Stomach (tissue), 9 donors: Measurements from ENCODE around the gene TMEM229B. TPM values are rescaled to one million over a fixed set of nuclear protein-coding genes. Genes with fewer than 3 reads are reported as not detected.

Source experiments
- DNase-seq, 2 donors: peaks; one replicate each; pipeline versions ENCODE4 v3.0.0 to v3.0.0-alpha.2; 2013 to 2019
- H3K27ac ChIP-seq, 5 donors: fragments of 200-600 bp in 4 of 5; sonication (generic) in 4 of 5; one replicate each; pipeline ENCODE4 v1.5.1; 2013 to 2019; ENCODE audit warnings: mild to moderate bottlenecking in 1 of 5, moderate library complexity in 1 of 5
- H3K27me3 ChIP-seq, 3 donors: fragments of 200-600 bp; sonication (generic); one replicate each; pipeline ENCODE4 v1.5.1; 2017 to 2019; ENCODE audit warnings: mixed run types in 1 of 3
- H3K36me3 ChIP-seq, 4 donors: fragments of 200-600 bp; sonication (generic); 1 replicate in 3 of 4; 2 replicates in 1 of 4; pipeline ENCODE4 v1.5.1; 2016 to 2019
- H3K4me1 ChIP-seq, 4 donors: fragments of 200-600 bp; sonication (generic); one replicate each; pipeline ENCODE4 v1.5.1; 2016 to 2019
- H3K4me3 ChIP-seq, 4 donors: fragments of 200-600 bp; sonication (generic) in 3 of 4; one replicate each; pipeline ENCODE4 v1.5.1; 2016 to 2019; ENCODE audit warnings: mild to moderate bottlenecking in 1 of 4
- H3K9me3 ChIP-seq, 4 donors: fragments of 200-600 bp; sonication (generic); one replicate each; pipeline ENCODE4 v1.5.1; 2016 to 2019
- CTCF ChIP-seq, 7 experiments: fragments of 450-650 bp in 4 of 7; fragments of 200-600 bp in 3 of 7; sonication (generic) in 3 of 7; IDR thresholded peaks; one replicate each; pipeline ENCODE4 v1.5.1; 2016 to 2019; ENCODE audit warnings: antibody characterized with exemption in 7 of 7, control low read depth in 2 of 7, mild to moderate bottlenecking in 1 of 7
- EP300 ChIP-seq: sonication (generic); formaldehyde crosslinking; IDR thresholded peaks from one replicate; pipeline ENCODE4 v1.6.1; 2017; ENCODE audit warnings: antibody characterized with exemption
- POLR2A ChIP-seq, 4 donors: fragments of 450-650 bp; IDR thresholded peaks; one replicate each; pipeline ENCODE4 v1.6.1; 2016; ENCODE audit warnings: antibody characterized with exemption in 4 of 4, control low read depth in 2 of 4, mild to moderate bottlenecking in 1 of 4, moderate library complexity in 1 of 4
- POLR2AphosphoS5 ChIP-seq, 3 donors: sonication (generic); formaldehyde crosslinking; IDR thresholded peaks; one replicate each; pipeline ENCODE4 v1.6.1; 2016; ENCODE audit warnings: antibody characterized with exemption in 3 of 3
- WGBS, 5 donors: extraction: QIAGEN DNeasy Blood & Tissue Kit in 3 of 5; methylation state at CpG; one replicate each; pipeline versions ENCODE4 v1.1.5 to v1.1.7; 2013 to 2018; 5-methylcytosine and 5-hydroxymethylcytosine counted together
- intact Hi-C: fragments of 100-400 bp; cut with DNase I; formaldehyde crosslinking; loops from one replicate; pipeline ENCODE4 v1.15.1; 2023; ENCODE audit warnings: low total_unique reads
- polyA plus RNA-seq, 3 donors: library from polyadenylated mRNA; stranded (reverse); fragments of 200-250 nt; gene quantifications; one replicate each; pipeline ENCODE4 v1.2.3, GENCODE V29; 2013
- total RNA-seq, 5 donors: library from RNA; depleted of rRNA; stranded (reverse); fragments of >200 nt; gene quantifications; one replicate each; pipeline versions ENCODE4 v1.1.0 to v1.2.3, GENCODE V29; 2014 to 2016
- donor health status: healthy with polysubstance abuse.
- donor health status: Bipolar disorder and iron deficiency.
- donor health status: healthy.

Gene TMEM229B
- total and polyA plus RNA-seq, 8 donors: 0.14 to 15.6 (median 1.4) TPM; not detected in 1

- Histone ChIP-seq H3K27ac (no peak overlapping the region), H3K27me3 (no peaks in the 10 kb centered on the region), H3K36me3 (peaks cover 0 to 4% (median 0%) of the 10 kb centered on the region in 4 donors), H3K4me1 (no peaks in the 10 kb centered on the region), H3K4me3 (no peak overlapping the region), H3K9me3 (no peaks in the 10 kb centered on the region)
- DNase-seq: no peak
- WGBS, 5 donors: 74 to 87% (median 86%) methylated on average over 2 of the region's 2 CpGs
- intact Hi-C loops: no loop called here
- TF ChIP-seq CTCF (IDR thresholded peaks at IDR 0.05) (no peak), POLR2AphosphoS5 (IDR thresholded peaks at IDR 0.05) (no peak), EP300 (no peak), POLR2A (IDR thresholded peaks at IDR 0.05) (no peak)
Observed at GRCh38 chr14:67478800-67479084, 9.8 kb downstream of the TMEM229B start.

- H3K4me3 ChIP-seq: no peak overlapping the region
- no peak for DNase-seq
- 85 to 91% (median 87%) methylated on average over 11 of the region's 11 CpGs for WGBS, 5 donors
- no peak overlapping the region for H3K27ac ChIP-seq
- no peaks in the 10 kb centered on the region for H3K9me3 ChIP-seq
- intact Hi-C loops: no loop called here
- no peaks in the 10 kb centered on the region for H3K4me1 ChIP-seq
- TF ChIP-seq POLR2A (IDR thresholded peaks at IDR 0.05): no peak
- TF ChIP-seq CTCF (IDR thresholded peaks at IDR 0.05): no peak
- no peak for TF ChIP-seq EP300
- no peak for TF ChIP-seq POLR2AphosphoS5 (IDR thresholded peaks at IDR 0.05)
- H3K36me3 ChIP-seq: peaks cover 0 to 10% (median 1%) of the 10 kb centered on the region in 4 donors
- no peaks in the 10 kb centered on the region for H3K27me3 ChIP-seq
Observed at GRCh38 chr14:67477926-67478799, 10.4 kb downstream of the TMEM229B start.

GRCh38 chr14:67474366-67474765, 14.2 kb downstream of the TMEM229B start:
- WGBS, 5 donors: 89 to 100% (median 95%) methylated on average over 1 of the region's 1 CpG
- H3K4me1 ChIP-seq: no peaks in the 10 kb centered on the region
- intact Hi-C loops: no loop called here
- H3K27me3 ChIP-seq: no peaks in the 10 kb centered on the region
- H3K27ac ChIP-seq: no peak overlapping the region
- H3K9me3 ChIP-seq: no peaks in the 10 kb centered on the region
- DNase-seq: no peak
- TF ChIP-seq POLR2AphosphoS5 (IDR thresholded peaks at IDR 0.05): no peak
- TF ChIP-seq EP300: no peak
- TF ChIP-seq POLR2A (IDR thresholded peaks at IDR 0.05): no peak
- TF ChIP-seq CTCF (IDR thresholded peaks at IDR 0.05): no peak
- H3K36me3 ChIP-seq: peaks cover 0 to 14% (median 4%) of the 10 kb centered on the region in 4 donors
- H3K4me3 ChIP-seq: no peak overlapping the region

DNA sequence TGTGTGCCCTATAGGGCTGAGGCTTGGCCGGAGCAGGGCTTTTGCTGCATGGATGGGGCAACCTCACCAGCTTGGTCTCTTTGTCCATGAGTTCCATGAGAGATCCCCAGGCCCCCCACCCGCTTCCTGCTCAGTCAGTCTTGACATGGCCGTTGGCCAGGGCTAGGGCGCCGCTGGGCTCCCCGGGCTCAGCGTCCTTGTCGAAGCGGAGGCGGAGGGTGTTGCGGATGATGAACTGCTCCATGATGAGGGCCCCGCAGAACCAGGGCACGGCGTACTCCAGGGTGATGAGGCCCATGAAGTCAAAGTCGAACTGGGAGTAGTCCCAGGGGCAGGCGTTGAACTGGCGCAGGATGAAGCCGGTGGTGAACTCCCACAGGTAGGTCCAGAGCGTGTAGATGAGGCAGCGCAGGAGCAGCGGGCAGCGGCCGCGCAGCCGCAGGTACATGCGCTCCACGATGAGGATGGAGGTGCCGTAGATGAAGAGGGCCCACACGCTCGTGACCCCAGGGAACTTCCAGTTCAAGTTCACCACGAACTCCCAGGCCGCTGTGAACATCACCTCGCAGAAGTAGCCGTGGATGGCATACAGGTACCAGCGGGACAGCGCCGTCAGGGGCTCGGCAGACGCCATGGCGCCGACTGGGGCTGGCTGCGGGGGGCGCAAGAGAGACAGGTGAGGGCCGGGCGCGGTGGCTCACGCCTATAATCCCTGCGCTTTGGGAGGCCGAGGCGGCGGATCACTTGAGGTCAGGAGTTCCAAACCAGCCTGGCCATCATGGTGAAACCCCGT, 15.0 kb downstream of the TMEM229B start:
- WGBS, 5 donors: 93 to 97% (median 96%) methylated on average over 52 of the region's 52 CpGs
- Histone ChIP-seq H3K27ac (no peak overlapping the region), H3K4me3 (no peak overlapping the region), H3K4me1 (no peaks in the 10 kb centered on the region), H3K36me3 (peaks cover 0 to 14% (median 4%) of the 10 kb centered on the region in 4 donors), H3K27me3 (no peaks in the 10 kb centered on the region), H3K9me3 (no peaks in the 10 kb centered on the region)
- no peak for DNase-seq
- no peak for TF ChIP-seq CTCF (IDR thresholded peaks at IDR 0.05)
- no peak for TF ChIP-seq POLR2AphosphoS5 (IDR thresholded peaks at IDR 0.05)
- no peak for TF ChIP-seq EP300
- no peak for TF ChIP-seq POLR2A (IDR thresholded peaks at IDR 0.05)
- intact Hi-C loops: no loop called here
